GM19043 (cell line): Measurements from ENCODE around the gene COL15A1.

Experiments used
- ATAC-seq: cut with Tn5 transposase; IDR thresholded peaks from one replicate; pipeline ENCODE4 v1.9.1; 2021; ENCODE audit warnings: low read depth; ENCODE audit not compliant: unreplicated experiment

COL15A1 gene

GRCh38 chr9:99119976-99120655 is 176.4 kb downstream of the COL15A1 start:
- ATAC-seq = no peak
